Subcutaneous abdominal adipose tissue (tissue), 5 donors: ENCODE results near the gene SLC29A4.
A peak's percentile ranks its signal among the peaks of the same experiment; 100 is the strongest.
"Not testable (repeated sequence)": the region's sequence is repeated elsewhere in the genome, so short reads cannot be mapped to it uniquely, and the experiment has no call there.

Source experiments
- H3K27ac ChIP-seq: one replicate; pipeline ENCODE4 v1.7.0; 2013; ENCODE audit warnings: low read depth, mild to moderate bottlenecking, inconsistent platforms, low read length, moderate library complexity
- H3K27me3 ChIP-seq, 5 donors: one replicate each; pipeline ENCODE4 v1.7.0; 2013; ENCODE audit warnings: low read length in 5 of 5, inconsistent platforms in 1 of 5; ENCODE audit not compliant: control insufficient read depth in 5 of 5, insufficient read depth in 4 of 5
- H3K36me3 ChIP-seq, 5 donors: one replicate each; pipeline ENCODE4 v1.7.0; 2013; ENCODE audit warnings: low read length in 5 of 5; ENCODE audit not compliant: control insufficient read depth in 5 of 5, insufficient read depth in 5 of 5
- H3K4me1 ChIP-seq, 5 donors: one replicate each; pipeline ENCODE4 v1.7.0; 2013; ENCODE audit warnings: low read length in 5 of 5, mild to moderate bottlenecking in 3 of 5, moderate library complexity in 1 of 5; ENCODE audit not compliant: control insufficient read depth in 5 of 5, insufficient read depth in 5 of 5
- H3K4me3 ChIP-seq, 5 donors: one replicate each; pipeline ENCODE4 v1.7.0; 2013; ENCODE audit warnings: low read length in 5 of 5, low read depth in 1 of 5
- H3K9ac ChIP-seq, 5 donors: one replicate each; pipeline ENCODE4 v1.7.0; 2013; ENCODE audit warnings: low read length in 5 of 5, mild to moderate bottlenecking in 4 of 5, moderate library complexity in 3 of 5
- H3K9me3 ChIP-seq, 5 donors: one replicate each; pipeline ENCODE4 v1.7.0; 2013; ENCODE audit warnings: low read length in 5 of 5; ENCODE audit not compliant: control insufficient read depth in 5 of 5
- donor health status: healthy.
- donor health status: healthy.
- donor health status: healthy.
- donor health status: healthy.
- donor health status: healthy.

The SLC29A4 gene

GRCh38 chr7:5295039-5296014 is 12.6 kb downstream of the SLC29A4 start:
- no peak overlapping the region for H3K27ac ChIP-seq
- H3K4me1 ChIP-seq, result peaks cover 0 to 7% (median 0%) of the 10 kb centered on the region in 5 donors
- peaks cover 0 to 33% (median 29%) of the 10 kb centered on the region in 5 donors for H3K36me3 ChIP-seq
- no peak overlapping the region for H3K9ac ChIP-seq
- peaks cover 0 to 9% (median 0%) of the 10 kb centered on the region in 5 donors for H3K27me3 ChIP-seq
- H3K9me3 ChIP-seq, result peaks cover 0 to 5% (median 0%) of the 10 kb centered on the region in 5 donors
- H3K4me3 ChIP-seq, result no peak overlapping the region

GRCh38 chr7:5296015-5296610 is 13.4 kb downstream of the SLC29A4 start:
- Histone ChIP-seq H3K36me3 (peaks cover 0 to 29% (median 24%) of the 10 kb centered on the region in 5 donors), H3K27ac (no peak overlapping the region), H3K4me1 (peaks cover 0 to 7% (median 0%) of the 10 kb centered on the region in 5 donors), H3K4me3 (no peak overlapping the region), H3K9me3 (peaks cover 0 to 5% (median 0%) of the 10 kb centered on the region in 5 donors), H3K27me3 (peaks cover 0 to 9% (median 0%) of the 10 kb centered on the region in 5 donors), H3K9ac (no peak overlapping the region)

DNA sequence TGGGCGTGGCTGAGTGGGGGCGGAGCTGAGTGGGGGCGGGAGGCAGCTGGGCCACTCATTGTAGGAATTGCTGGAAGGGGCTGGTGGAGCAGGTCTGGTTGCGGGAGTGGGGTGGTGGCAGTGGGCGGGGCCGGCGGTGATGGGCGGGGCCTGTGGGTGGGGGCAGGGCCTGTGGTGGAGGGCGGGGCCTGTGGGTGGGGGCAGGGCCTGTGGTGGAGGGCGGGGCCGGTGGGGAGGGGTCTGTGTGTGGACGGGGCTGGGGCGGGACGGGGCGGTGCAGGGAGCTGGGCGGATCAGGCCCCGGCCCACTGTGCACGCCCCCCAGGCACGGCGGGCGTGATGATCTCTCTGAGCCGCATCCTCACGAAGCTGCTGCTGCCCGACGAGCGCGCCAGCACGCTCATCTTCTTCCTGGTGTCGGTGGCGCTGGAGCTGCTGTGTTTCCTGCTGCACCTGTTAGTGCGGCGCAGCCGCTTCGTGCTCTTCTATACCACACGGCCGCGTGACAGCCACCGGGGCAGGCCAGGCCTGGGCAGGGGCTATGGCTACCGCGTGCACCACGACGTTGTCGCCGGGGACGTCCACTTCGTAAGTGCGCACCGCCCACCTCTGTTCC is 14.0 kb downstream of the SLC29A4 start:
- Histone ChIP-seq H3K36me3 (peaks cover 0 to 24% (median 18%) of the 10 kb centered on the region in 5 donors), H3K4me3 (peak overlapping the region in 1 of 5 donors; percentile 31), H3K9me3 (peaks cover 0 to 5% (median 0%) of the 10 kb centered on the region in 5 donors), H3K9ac (no peak overlapping the region), H3K27me3 (peaks cover 0 to 9% (median 0%) of the 10 kb centered on the region in 5 donors), H3K4me1 (peaks cover 0 to 7% (median 0%) of the 10 kb centered on the region in 5 donors), H3K27ac (no peak overlapping the region)

DNA sequence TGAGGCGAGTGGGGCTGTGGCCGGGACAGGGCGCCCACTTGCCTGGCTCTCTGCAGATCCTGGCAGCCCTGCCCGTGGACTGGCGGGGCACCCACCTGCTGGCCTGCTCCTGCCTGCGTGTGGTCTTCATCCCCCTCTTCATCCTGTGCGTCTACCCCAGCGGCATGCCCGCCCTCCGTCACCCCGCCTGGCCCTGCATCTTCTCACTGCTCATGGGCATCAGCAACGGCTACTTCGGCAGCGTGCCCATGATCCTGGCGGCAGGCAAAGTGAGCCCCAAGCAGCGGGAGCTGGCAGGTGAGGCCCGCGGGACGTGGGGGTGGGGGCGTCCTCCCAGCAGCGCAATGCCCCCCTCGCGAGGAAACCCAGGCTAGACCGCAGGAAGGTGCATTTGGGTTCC is 17.6 kb downstream of the SLC29A4 start:
- no peak overlapping the region for H3K27ac ChIP-seq

DNA sequence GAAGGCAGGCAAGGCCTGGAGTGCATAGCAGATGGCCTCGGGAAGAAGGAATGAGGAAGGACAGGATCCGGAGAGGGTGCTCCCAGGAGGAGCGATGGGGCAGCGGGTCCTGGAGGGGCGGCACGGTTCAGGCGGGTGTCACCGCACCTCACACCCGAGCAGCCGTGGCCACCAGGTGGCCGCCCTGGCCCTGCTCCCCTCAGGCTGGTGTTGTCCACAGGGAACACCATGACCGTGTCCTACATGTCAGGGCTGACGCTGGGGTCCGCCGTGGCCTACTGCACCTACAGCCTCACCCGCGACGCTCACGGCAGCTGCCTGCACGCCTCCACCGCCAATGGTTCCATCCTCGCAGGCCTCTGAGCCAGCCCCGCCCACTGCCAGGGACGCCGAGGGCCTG is 19.8 kb downstream of the SLC29A4 start:
- Histone ChIP-seq H3K4me1 (no peaks in the 10 kb centered on the region), H3K27ac (no peak overlapping the region)

More for the DNA sequence above, 17.6 kb downstream of the SLC29A4 start:
- Histone ChIP-seq H3K4me1 (peaks cover 0 to 7% (median 0%) of the 10 kb centered on the region in 5 donors), H3K36me3 (peaks cover 0 to 12% (median 11%) of the 10 kb centered on the region in 5 donors), H3K27me3 (peaks cover 0 to 5% (median 0%) of the 10 kb centered on the region in 5 donors), H3K4me3 (no peak overlapping the region), H3K9me3 (no peaks in the 10 kb centered on the region), H3K9ac (no peak overlapping the region)

GRCh38 chr7:5303061-5303460 is 20.3 kb downstream of the SLC29A4 start:
- Histone ChIP-seq H3K9me3 (no peaks in the 10 kb centered on the region), H3K4me3 (no peak overlapping the region)

More for the DNA sequence above, 19.8 kb downstream of the SLC29A4 start:
- peaks cover 0 to 15% (median 11%) of the 10 kb centered on the region in 5 donors for H3K36me3 ChIP-seq
- H3K9me3 ChIP-seq, result no peaks in the 10 kb centered on the region
- H3K27me3 ChIP-seq, result peaks cover 0 to 5% (median 0%) of the 10 kb centered on the region in 5 donors
- no peak overlapping the region for H3K4me3 ChIP-seq
- H3K9ac ChIP-seq, result no peak overlapping the region

DNA sequence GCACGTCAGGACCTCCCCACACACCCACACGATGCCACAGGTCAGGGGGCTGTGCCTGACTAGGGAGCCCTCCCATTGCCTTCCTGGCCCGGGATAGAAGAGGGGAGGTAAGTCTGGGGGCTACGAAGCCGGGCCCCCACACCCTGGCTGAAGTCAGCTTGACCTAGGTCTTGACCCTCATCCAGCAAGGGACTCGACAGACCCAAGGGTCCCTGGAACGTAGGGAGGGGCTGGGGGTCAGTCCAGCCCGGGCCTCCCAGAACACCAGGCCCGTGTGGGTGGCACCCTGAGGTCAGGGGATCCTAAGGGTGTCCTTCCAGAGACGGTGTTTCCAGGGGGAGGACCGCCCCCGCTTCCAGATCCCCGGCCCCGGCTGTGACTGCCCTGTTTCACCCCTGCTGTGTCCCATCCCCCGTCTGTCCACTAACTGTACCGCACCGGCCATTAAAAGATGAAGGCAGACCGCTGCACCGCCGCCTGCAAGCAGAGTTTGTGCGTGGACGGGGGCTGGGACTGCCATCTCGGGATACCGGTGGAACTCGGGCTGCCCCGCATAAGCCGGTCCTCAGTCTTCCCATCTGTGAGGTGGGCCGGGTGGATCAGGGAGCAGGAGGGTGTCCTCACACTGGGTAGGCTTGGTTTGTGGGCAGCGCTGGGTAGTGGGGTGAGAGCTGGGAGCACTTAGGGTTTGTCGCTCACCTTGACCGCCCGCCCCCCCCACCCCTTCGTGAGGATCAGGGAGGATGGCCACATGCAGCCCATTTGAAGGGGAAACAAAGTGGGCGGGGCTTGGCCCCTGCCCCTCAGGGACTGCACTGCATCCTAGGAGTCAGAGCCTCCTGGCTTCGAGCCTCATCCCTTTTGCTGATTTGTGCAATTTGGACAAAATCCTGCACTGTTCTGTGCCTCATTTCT is 21.1 kb downstream of the SLC29A4 start:
- Histone ChIP-seq H3K27ac (no peak overlapping the region), H3K9me3 (no peaks in the 10 kb centered on the region), H3K4me1 (no peaks in the 10 kb centered on the region), H3K27me3 (no peaks in the 10 kb centered on the region), H3K9ac (no peak overlapping the region), H3K4me3 (no peak overlapping the region), H3K36me3 (peaks cover 0 to 24% (median 19%) of the 10 kb centered on the region in 5 donors)

More at GRCh38 chr7:5303061-5303460, 20.3 kb downstream of the SLC29A4 start:
- Histone ChIP-seq H3K27ac (no peak overlapping the region), H3K27me3 (peaks cover 0 to 2% (median 0%) of the 10 kb centered on the region in 5 donors), H3K9ac (no peak overlapping the region), H3K36me3 (peaks cover 0 to 20% (median 16%) of the 10 kb centered on the region in 5 donors), H3K4me1 (no peaks in the 10 kb centered on the region)

- H3K27me3 ChIP-seq, result not testable (repeated sequence)
Observed at GRCh38 chr7:5305050-5305449, 22.3 kb downstream of the SLC29A4 start.

More at GRCh38 chr7:5305050-5305449, 22.3 kb downstream of the SLC29A4 start:
- not testable (repeated sequence) for H3K4me3 ChIP-seq, H3K9me3 ChIP-seq, H3K9ac ChIP-seq, H3K27ac ChIP-seq, H3K4me1 ChIP-seq
- peaks cover 0 to 28% (median 19%) of the 10 kb centered on the region in 5 donors for H3K36me3 ChIP-seq
